Right atrium auricular region (tissue), 2 donors: ENCODE data around the gene CHST12. TPM values are rescaled to one million over a fixed set of nuclear protein-coding genes. Genes with fewer than 3 reads are reported as not detected.

ENCODE experiments used
- DNase-seq: peaks from one replicate; pipeline ENCODE4 v3.0.0-alpha.2; 2019; ENCODE audit warnings: low spot score
- H3K27ac ChIP-seq, 2 donors: fragments of 200-600 bp; sonication (generic); 1 replicate in 1 of 2; 2 replicates in 1 of 2; pipeline ENCODE4 v1.5.1; 2016 to 2019
- H3K27me3 ChIP-seq, 2 donors: fragments of 200-600 bp; sonication (generic); one replicate each; pipeline versions ENCODE4 v1.5.1 to v1.6.0; 2017 to 2019
- H3K36me3 ChIP-seq: fragments of 200-600 bp; sonication (generic); one replicate; pipeline ENCODE4 v1.5.1; 2016
- H3K4me1 ChIP-seq, 2 donors: fragments of 200-600 bp; sonication (generic); one replicate each; pipeline versions ENCODE4 v1.5.1 to v1.6.0; 2017 to 2019
- H3K4me3 ChIP-seq, 2 donors: fragments of 200-600 bp; sonication (generic); 1 replicate in 1 of 2; 2 replicates in 1 of 2; pipeline ENCODE4 v1.5.1; 2017 to 2019; ENCODE audit warnings: mild to moderate bottlenecking in 1 of 2, moderate library complexity in 1 of 2
- H3K9me3 ChIP-seq, 2 donors: fragments of 200-600 bp; sonication (generic); one replicate each; pipeline ENCODE4 v1.5.1; 2019
- total RNA-seq, 2 donors: library from RNA; depleted of rRNA; stranded (reverse); fragments of >200 nt; gene quantifications; one replicate each; pipeline ENCODE4 v1.1.0, GENCODE V29; 2016
- TF ChIP-seq, protein P1 (sequence below), 2 donors: fragments of 200-600 bp; sonication (generic); IDR thresholded peaks; one replicate each; pipeline ENCODE4 v1.5.1; 2019; ENCODE audit warnings: antibody characterized with exemption in 2 of 2

CHST12 gene
- total RNA-seq, 2 donors from 2014 or later: 14.2 to 15.0 TPM

DNA sequence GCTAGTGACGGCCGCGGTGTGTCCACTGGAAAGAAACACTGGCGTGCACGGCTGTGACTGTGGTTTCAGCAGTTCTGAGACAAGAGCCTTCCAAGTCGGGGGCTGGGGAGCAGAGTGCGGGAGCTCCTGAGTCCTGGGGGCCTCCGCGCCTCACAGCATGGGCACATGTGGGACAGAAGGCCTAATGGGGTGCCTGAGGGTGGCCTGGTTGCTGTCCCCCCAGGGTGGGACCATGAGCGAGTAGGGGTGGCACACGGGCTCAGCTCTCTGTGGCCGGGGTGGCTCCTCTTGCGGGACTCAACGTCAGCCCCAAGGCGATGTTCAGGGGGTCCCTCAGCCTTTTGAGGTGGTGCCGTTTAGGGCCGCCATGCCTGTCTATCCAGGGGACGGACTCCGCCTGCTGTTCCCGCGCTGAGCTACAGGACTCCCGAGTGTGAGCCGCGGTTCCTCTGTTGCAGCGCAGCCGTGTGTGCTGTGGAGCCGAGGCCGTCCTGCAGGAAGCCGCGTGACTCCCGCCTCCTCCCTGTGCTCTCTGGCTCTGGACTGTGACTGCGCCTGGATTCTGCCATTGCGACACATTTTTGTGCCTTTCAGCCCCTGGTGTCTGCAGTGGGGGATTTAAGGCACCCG is 23.5 kb upstream of the CHST12 start:
- H3K4me3 ChIP-seq: no peak overlapping the region
- no peaks in the 10 kb centered on the region for H3K27me3 ChIP-seq
- TF ChIP-seq, protein P1, sequence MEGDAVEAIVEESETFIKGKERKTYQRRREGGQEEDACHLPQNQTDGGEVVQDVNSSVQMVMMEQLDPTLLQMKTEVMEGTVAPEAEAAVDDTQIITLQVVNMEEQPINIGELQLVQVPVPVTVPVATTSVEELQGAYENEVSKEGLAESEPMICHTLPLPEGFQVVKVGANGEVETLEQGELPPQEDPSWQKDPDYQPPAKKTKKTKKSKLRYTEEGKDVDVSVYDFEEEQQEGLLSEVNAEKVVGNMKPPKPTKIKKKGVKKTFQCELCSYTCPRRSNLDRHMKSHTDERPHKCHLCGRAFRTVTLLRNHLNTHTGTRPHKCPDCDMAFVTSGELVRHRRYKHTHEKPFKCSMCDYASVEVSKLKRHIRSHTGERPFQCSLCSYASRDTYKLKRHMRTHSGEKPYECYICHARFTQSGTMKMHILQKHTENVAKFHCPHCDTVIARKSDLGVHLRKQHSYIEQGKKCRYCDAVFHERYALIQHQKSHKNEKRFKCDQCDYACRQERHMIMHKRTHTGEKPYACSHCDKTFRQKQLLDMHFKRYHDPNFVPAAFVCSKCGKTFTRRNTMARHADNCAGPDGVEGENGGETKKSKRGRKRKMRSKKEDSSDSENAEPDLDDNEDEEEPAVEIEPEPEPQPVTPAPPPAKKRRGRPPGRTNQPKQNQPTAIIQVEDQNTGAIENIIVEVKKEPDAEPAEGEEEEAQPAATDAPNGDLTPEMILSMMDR (IDR thresholded peaks at IDR 0.05): no peak
- peaks cover 65% of the 10 kb centered on the region for H3K36me3 ChIP-seq
- DNase-seq: no peak
- H3K4me1 ChIP-seq: no peaks in the 10 kb centered on the region
- no peaks in the 10 kb centered on the region for H3K9me3 ChIP-seq
- H3K27ac ChIP-seq: no peak overlapping the region

DNA sequence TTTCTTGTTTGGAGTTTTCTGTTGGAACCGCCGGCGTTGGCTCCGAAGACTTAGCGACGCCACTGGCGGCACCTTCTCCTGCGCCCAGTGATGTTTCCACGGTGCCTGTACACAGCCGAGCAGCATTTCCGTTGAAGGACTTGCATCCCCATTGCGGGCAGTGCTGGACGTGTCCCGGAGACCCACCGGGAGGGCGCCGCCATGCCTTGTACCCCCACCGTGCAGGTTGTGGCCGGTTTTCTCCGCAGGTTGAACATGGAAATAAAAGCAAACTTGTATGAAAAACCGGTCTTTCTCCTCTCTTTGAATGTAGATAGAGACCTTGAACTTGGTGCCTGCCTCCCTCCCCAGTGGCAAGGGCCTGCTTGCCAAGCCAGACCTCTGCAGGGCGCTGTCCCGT is 22.9 kb upstream of the CHST12 start:
- H3K4me3 ChIP-seq: no peak overlapping the region
- DNase-seq: no peak
- H3K9me3 ChIP-seq: no peaks in the 10 kb centered on the region
- TF ChIP-seq, protein P1 (IDR thresholded peaks at IDR 0.05): no peak
- peaks cover 60% of the 10 kb centered on the region for H3K36me3 ChIP-seq
- H3K27ac ChIP-seq: no peak overlapping the region
- no peaks in the 10 kb centered on the region for H3K4me1 ChIP-seq
- H3K27me3 ChIP-seq: no peaks in the 10 kb centered on the region

DNA sequence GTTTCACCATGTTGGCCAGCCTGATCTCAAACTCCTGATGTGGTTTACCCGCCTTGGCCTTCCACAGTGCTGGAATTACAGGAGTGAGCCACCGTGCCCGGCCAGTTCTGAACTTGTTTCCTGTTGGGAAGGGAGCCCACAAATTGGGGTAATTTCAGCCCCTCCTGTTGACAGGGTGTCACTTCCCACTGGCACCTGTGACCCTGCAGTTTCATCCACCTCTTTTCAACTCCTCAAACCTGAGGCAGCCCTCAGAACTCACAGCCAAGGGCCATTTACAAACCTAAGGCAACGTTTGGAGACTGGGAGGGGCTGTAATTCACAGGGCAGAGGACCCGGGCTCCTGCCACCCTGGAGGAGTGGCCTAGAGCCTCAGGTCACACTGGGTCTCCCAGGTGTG is 22.2 kb upstream of the CHST12 start:
- peaks cover 53% of the 10 kb centered on the region for H3K36me3 ChIP-seq
- H3K27me3 ChIP-seq: no peaks in the 10 kb centered on the region
- no peak overlapping the region for H3K4me3 ChIP-seq
- no peaks in the 10 kb centered on the region for H3K9me3 ChIP-seq
- no peak for DNase-seq
- H3K27ac ChIP-seq: no peak overlapping the region
- TF ChIP-seq, protein P1 (IDR thresholded peaks at IDR 0.05): no peak
- no peaks in the 10 kb centered on the region for H3K4me1 ChIP-seq

DNA sequence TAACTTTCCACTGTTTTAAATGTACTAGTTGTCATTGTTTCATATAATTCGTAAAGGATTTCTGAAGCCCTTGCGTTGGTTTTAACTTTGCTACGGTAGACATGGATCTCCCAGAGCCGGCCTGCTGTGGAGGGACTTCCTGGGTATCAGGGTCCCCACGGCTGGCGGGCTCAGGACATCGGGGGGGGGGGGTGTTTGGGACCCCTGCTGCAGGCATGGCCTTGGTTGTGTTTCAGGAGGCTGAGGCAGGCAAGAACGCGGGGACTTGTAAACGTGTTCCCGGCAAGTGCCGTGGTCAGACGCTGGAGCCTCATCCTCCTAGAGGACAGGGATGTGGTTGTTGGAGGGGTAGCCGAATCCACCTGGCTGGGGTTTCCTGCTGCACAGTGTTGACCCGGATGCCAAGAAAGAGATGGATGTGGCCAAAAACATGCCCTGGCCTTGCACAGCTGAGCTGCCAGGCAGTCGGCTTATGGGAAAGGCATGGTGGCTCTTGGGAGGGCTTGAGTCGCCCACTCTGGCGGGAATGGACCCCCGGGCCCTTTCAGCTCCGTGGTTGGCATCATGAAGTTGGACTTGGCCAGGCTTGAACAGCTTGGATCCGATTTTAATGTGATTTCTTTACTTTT is 21.4 kb upstream of the CHST12 start:
- TF ChIP-seq, protein P1 (IDR thresholded peaks at IDR 0.05): no peak
- H3K27me3 ChIP-seq: no peaks in the 10 kb centered on the region
- H3K9me3 ChIP-seq: no peaks in the 10 kb centered on the region
- no peak overlapping the region for H3K4me3 ChIP-seq
- DNase-seq: no peak
- H3K27ac ChIP-seq: no peak overlapping the region
- no peaks in the 10 kb centered on the region for H3K4me1 ChIP-seq
- H3K36me3 ChIP-seq: peaks cover 45% of the 10 kb centered on the region

DNA sequence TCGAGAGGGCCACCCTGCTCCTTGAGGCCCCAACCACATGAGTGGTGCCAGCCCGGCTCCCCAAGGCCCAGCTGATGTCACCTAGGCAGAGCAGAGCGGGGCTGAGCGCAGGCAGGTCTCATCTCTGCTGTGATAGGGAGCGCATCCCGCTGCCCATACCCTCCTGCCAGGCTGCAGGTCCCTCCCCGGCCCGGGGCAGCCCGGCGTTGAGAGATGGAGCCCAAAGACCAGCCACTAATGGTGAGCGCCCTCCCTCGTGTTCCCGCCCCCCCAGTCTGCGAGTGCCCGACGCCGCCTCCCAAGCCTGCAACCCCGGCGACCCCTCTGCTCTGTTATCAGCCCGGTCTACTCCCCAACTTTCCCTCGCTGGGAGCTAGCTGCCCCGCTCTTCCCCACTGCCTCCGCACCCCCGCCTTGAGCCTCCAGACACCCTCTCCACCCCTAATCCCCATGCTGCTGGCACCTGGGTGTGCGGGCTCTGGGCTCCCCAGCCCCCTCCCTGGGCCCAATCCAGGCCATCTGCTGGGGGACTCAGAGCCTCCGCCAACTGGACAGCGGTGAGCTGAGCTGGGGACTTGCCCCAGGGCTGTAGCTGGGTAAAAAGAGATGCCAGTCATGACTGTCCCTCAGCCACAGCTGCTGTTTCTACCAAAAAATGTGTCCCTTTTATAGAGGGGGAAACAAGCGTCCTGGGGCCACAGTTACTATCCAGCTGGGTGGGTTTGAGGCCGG is 19.7 kb upstream of the CHST12 start:
- Histone ChIP-seq H3K27ac (no peak overlapping the region), H3K36me3 (peaks cover 35% of the 10 kb centered on the region), H3K27me3 (no peaks in the 10 kb centered on the region), H3K9me3 (no peaks in the 10 kb centered on the region), H3K4me1 (peaks cover 0 to 5% of the 10 kb centered on the region in 2 donors), H3K4me3 (no peak overlapping the region)
- TF ChIP-seq, protein P1 (IDR thresholded peaks at IDR 0.05): no peak
- no peak for DNase-seq
